HepG2 (cell line): ENCODE data around the gene TOGARAM1. TPM values are rescaled to one million over a fixed set of nuclear protein-coding genes. Genes with fewer than 3 reads are reported as not detected.

Source experiments
- ATAC-seq: fragments of 200-7000 bp; cut with Tn5 transposase; 3 replicates; pipeline ENCODE4 v1.9.1; 2020; ENCODE audit warnings: mild to moderate bottlenecking, moderate library complexity
- BruUV-seq: library from RNA; stranded (reverse); fragments of 400-500 nt; replicated peaks from 2 replicates; lab custom pipeline; 2021; lab: Mats Ljungman, UMichigan
- CTCF ChIA-PET: fragments of 300-600 bp; formaldehyde crosslinking; extraction: SDS; loops from one replicate; lab custom pipeline; 2021; ENCODE audit warnings: low total read pairs, inconsistent platforms, low intra/inter-chr PET ratio; lab: Yijun Ruan, JAX
- POLR2A ChIA-PET: fragments of 350-600 bp; sonication (Branson Sonifier 250); formaldehyde crosslinking; loops from one replicate; lab custom pipeline; 2020; ENCODE audit warnings: antibody characterized with exemption, inconsistent platforms; lab: Yijun Ruan, JAX
- DNase-seq: peaks from one replicate; pipeline ENCODE4 v3.0.0-alpha.2; 2015; ENCODE audit warnings: low spot score
- FAIRE-seq: peaks from 3 replicates; lab custom pipeline; 2011; peaks lifted over from hg19 to GRCh38; lab: Jason Lieb, UNC
- H2AFZ ChIP-seq: one replicate; pipeline ENCODE4 v1.6.1; 2011; ENCODE audit warnings: low read length, inconsistent platforms
- H3K27ac ChIP-seq: fragments of 300-600 bp; 3 replicates; pipeline ENCODE4 v1.8.0; 2011; ENCODE audit warnings: mixed run types, mild to moderate bottlenecking, mixed read lengths, low read length, inconsistent platforms; ENCODE audit not compliant: insufficient read depth; ENCODE audit errors: extremely low read length
- H3K27me3 ChIP-seq, 2 experiments: fragments of 200-600 bp in 1 of 2; 2 replicates in 1 of 2; 3 replicates in 1 of 2; pipeline versions ENCODE4 v1.6.0 to v1.8.0; 2011; ENCODE audit warnings: low read length in 2 of 2, mild to moderate bottlenecking in 2 of 2, moderate library complexity in 2 of 2, inconsistent platforms in 1 of 2; ENCODE audit not compliant: insufficient read depth in 2 of 2, control insufficient read depth in 1 of 2
- H3K36me3 ChIP-seq, 2 experiments: fragments of 200-600 bp in 1 of 2; replicated peaks in 1 of 2; 2 replicates in 1 of 2; 3 replicates in 1 of 2; pipeline versions ENCODE4 v1.5.1 to v1.8.0; 2011; ENCODE audit warnings: low read length in 2 of 2, inconsistent platforms in 1 of 2; ENCODE audit not compliant: insufficient read depth in 2 of 2, control insufficient read depth in 1 of 2
- H3K4me1 ChIP-seq: 2 replicates; pipeline ENCODE4 v1.5.1; 2012; ENCODE audit warnings: low read length, inconsistent platforms; ENCODE audit not compliant: insufficient read depth
- H3K4me2 ChIP-seq: 2 replicates; pipeline ENCODE4 v1.6.0; 2011; ENCODE audit warnings: low read depth, low read length, inconsistent platforms
- H3K4me3 ChIP-seq, 3 experiments: fragments of 200-600 bp in 1 of 3; sonication (generic), shearing (Covaris generic) in 1 of 3; replicated peaks in 1 of 3; 2 replicates each; pipeline ENCODE4 v1.5.1; 2011 to 2016; ENCODE audit warnings: low read length in 3 of 3, inconsistent platforms in 2 of 3, low read depth in 2 of 3, mild to moderate bottlenecking in 2 of 3, control low read depth in 1 of 3, mixed read lengths in 1 of 3; ENCODE audit not compliant: insufficient read depth in 1 of 3
- H3K79me2 ChIP-seq: one replicate; pipeline ENCODE4 v1.6.1; 2011; ENCODE audit warnings: low read length, inconsistent platforms; ENCODE audit not compliant: insufficient read depth
- H3K9ac ChIP-seq: 2 replicates; pipeline ENCODE4 v1.6.0; 2011; ENCODE audit warnings: mild to moderate bottlenecking, low read depth, low read length, inconsistent platforms; ENCODE audit not compliant: insufficient read depth
- H3K9me3 ChIP-seq: 2 replicates; pipeline ENCODE4 v1.5.1; 2012; ENCODE audit warnings: mild to moderate bottlenecking, low read length
- H4K20me1 ChIP-seq: 2 replicates; pipeline ENCODE4 v1.6.0; 2011; ENCODE audit warnings: inconsistent platforms, mild to moderate bottlenecking, low read length, moderate library complexity; ENCODE audit not compliant: insufficient read depth
- HOXA9 ChIP-seq: sonication (generic); formaldehyde crosslinking; IDR thresholded peaks from 2 replicates; pipeline ENCODE4 v1.8.1; 2022; ENCODE audit warnings: missing genetic modification reagents, mild to moderate bottlenecking, moderate library complexity, borderline replicate concordance
- RAD51 ChIP-seq: fragments of 450-650 bp; IDR thresholded peaks from 2 replicates; pipeline ENCODE4 v1.6.1; 2016; ENCODE audit warnings: borderline replicate concordance
- STAG1 ChIP-seq: sonication (generic); formaldehyde crosslinking; IDR thresholded peaks from 2 replicates; pipeline ENCODE4 v1.4.0; 2020; ENCODE audit warnings: missing genetic modification reagents
- ZBTB2 ChIP-seq: sonication (generic); formaldehyde crosslinking; IDR thresholded peaks from 2 replicates; pipeline ENCODE4 v1.8.0; 2022; ENCODE audit warnings: low read depth, missing genetic modification reagents
- ZXDC ChIP-seq: sonication (generic); formaldehyde crosslinking; IDR thresholded peaks from 2 replicates; pipeline ENCODE4 v1.5.0; 2020; ENCODE audit warnings: mild to moderate bottlenecking, missing genetic modification reagents
- WGBS: methylation state at CpG from one replicate; pipeline ENCODE4 v1.1.6; 2017; ENCODE audit warnings: low lambda C conversion rate; 5-methylcytosine and 5-hydroxymethylcytosine counted together
- in situ Hi-C: cut with HindIII; loops from 2 replicates; pipeline ENCODE4 v1.10.0; 2017; ENCODE audit warnings: low pct_unique_long_range_greater_than_20kb; ENCODE audit not compliant: extremely low pct_ligation_motif_present
- intact Hi-C: fragments of 100-400 bp; cut with micrococcal nuclease; formaldehyde crosslinking; loops from one replicate; pipeline ENCODE4 v1.10.0; 2022; ENCODE audit not compliant: unreplicated experiment
- polyA plus RNA-seq, 8 experiments: library from polyadenylated mRNA; depleted of rRNA in 3 of 8; stranded (reverse) in 7 of 8; unstranded in 1 of 8; fragments of >200 nt; fragmentation: Illumina TruSeq in 4 of 8; extraction: Trizol in 4 of 8; gene quantifications; 2 replicates each; pipeline versions ENCODE4 v1.2.1 to v1.2.3, GENCODE V29; 2011 to 2016; ENCODE audit warnings: low read depth in 4 of 8, missing spikeins in 1 of 8, mixed read lengths in 1 of 8; ENCODE audit not compliant: insufficient read depth in 1 of 8
- total RNA-seq, 5 experiments: library from RNA; depleted of rRNA; stranded (reverse); fragments of >200 nt; fragmentation: Illumina TruSeq; extraction: Trizol; gene quantifications; 2 replicates each; pipeline ENCODE4 v1.2.3, GENCODE V29; 2016; ENCODE audit warnings: low read depth in 1 of 5
- TF ChIP-seq, protein P1 (sequence below): sonication (generic); formaldehyde crosslinking; IDR thresholded peaks from 2 replicates; pipeline ENCODE4 v1.5.1; 2020; ENCODE audit warnings: missing genetic modification reagents, mild to moderate bottlenecking, borderline replicate concordance
- TF ChIP-seq, protein P2 (sequence below): IDR thresholded peaks from 2 replicates; pipeline ENCODE4 v1.6.1; 2016; ENCODE audit warnings: missing genetic modification reagents, missing compliant biosample characterization
- TF ChIP-seq, protein P3 (sequence below): sonication (generic); formaldehyde crosslinking; IDR thresholded peaks from 2 replicates; pipeline ENCODE4 v1.4.0; 2020; ENCODE audit warnings: low read depth, missing genetic modification reagents
- TF ChIP-seq, protein P4 (sequence below): sonication (generic); formaldehyde crosslinking; IDR thresholded peaks from 2 replicates; pipeline ENCODE4 v1.5.0; 2020; ENCODE audit warnings: missing genetic modification reagents

TOGARAM1 gene
- total and polyA plus RNA-seq, 2 of the 13 experiments (the other 11 are each of a cell fraction or from before 2014, with no cell fraction given) = 5.6 to 9.8 TPM

GRCh38 chr14:45034730-45035129 is 72.7 kb downstream of the TOGARAM1 start (continued):
- TF ChIP-seq STAG1 (CRISPR knock-in tag) (no peak), RAD51 (no peak)
- TF ChIP-seq, protein P1, sequence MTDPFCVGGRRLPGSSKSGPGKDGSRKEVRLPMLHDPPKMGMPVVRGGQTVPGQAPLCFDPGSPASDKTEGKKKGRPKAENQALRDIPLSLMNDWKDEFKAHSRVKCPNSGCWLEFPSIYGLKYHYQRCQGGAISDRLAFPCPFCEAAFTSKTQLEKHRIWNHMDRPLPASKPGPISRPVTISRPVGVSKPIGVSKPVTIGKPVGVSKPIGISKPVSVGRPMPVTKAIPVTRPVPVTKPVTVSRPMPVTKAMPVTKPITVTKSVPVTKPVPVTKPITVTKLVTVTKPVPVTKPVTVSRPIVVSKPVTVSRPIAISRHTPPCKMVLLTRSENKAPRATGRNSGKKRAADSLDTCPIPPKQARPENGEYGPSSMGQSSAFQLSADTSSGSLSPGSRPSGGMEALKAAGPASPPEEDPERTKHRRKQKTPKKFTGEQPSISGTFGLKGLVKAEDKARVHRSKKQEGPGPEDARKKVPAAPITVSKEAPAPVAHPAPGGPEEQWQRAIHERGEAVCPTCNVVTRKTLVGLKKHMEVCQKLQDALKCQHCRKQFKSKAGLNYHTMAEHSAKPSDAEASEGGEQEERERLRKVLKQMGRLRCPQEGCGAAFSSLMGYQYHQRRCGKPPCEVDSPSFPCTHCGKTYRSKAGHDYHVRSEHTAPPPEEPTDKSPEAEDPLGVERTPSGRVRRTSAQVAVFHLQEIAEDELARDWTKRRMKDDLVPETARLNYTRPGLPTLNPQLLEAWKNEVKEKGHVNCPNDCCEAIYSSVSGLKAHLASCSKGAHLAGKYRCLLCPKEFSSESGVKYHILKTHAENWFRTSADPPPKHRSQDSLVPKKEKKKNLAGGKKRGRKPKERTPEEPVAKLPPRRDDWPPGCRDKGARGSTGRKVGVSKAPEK (CRISPR knock-in tag) = no peak

- CTCF ChIA-PET = no interaction called here
- H3K36me3 ChIP-seq = peaks cover 8 to 9% of the 10 kb centered on the region in 2 experiments; a peak in 4 of 5 replicates
- H4K20me1 ChIP-seq = no peaks in the 10 kb centered on the region
- no peaks in the 10 kb centered on the region; a peak in 1 of 5 replicates for H3K27me3 ChIP-seq
- H3K27ac ChIP-seq = no peak overlapping the region
- no peak for DNase-seq
- H3K4me2 ChIP-seq = no peak overlapping the region
- no TSS peak for BruUV-seq
- WGBS = 100% methylated on average over 1 of the region's 5 CpGs
- no peak overlapping the region for H2AFZ ChIP-seq
- in situ Hi-C loops (no loop called here), intact Hi-C loops (no loop called here)
- no peak for FAIRE-seq
- no peak overlapping the region for H3K4me3 ChIP-seq
- H3K4me1 ChIP-seq = peaks cover 15% of the 10 kb centered on the region
- H3K79me2 ChIP-seq = no peaks in the 10 kb centered on the region
- POLR2A ChIA-PET = no interaction called here
- H3K9ac ChIP-seq = no peak overlapping the region
- H3K9me3 ChIP-seq = peaks cover 5% of the 10 kb centered on the region; the same call in 1 of the 2 replicates
- no peak for ATAC-seq
- no peak for TF ChIP-seq ZXDC (CRISPR knock-in tag)
- TF ChIP-seq, protein P2, sequence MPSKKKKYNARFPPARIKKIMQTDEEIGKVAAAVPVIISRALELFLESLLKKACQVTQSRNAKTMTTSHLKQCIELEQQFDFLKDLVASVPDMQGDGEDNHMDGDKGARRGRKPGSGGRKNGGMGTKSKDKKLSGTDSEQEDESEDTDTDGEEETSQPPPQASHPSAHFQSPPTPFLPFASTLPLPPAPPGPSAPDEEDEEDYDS = no peak
- TF ChIP-seq, protein P3, sequence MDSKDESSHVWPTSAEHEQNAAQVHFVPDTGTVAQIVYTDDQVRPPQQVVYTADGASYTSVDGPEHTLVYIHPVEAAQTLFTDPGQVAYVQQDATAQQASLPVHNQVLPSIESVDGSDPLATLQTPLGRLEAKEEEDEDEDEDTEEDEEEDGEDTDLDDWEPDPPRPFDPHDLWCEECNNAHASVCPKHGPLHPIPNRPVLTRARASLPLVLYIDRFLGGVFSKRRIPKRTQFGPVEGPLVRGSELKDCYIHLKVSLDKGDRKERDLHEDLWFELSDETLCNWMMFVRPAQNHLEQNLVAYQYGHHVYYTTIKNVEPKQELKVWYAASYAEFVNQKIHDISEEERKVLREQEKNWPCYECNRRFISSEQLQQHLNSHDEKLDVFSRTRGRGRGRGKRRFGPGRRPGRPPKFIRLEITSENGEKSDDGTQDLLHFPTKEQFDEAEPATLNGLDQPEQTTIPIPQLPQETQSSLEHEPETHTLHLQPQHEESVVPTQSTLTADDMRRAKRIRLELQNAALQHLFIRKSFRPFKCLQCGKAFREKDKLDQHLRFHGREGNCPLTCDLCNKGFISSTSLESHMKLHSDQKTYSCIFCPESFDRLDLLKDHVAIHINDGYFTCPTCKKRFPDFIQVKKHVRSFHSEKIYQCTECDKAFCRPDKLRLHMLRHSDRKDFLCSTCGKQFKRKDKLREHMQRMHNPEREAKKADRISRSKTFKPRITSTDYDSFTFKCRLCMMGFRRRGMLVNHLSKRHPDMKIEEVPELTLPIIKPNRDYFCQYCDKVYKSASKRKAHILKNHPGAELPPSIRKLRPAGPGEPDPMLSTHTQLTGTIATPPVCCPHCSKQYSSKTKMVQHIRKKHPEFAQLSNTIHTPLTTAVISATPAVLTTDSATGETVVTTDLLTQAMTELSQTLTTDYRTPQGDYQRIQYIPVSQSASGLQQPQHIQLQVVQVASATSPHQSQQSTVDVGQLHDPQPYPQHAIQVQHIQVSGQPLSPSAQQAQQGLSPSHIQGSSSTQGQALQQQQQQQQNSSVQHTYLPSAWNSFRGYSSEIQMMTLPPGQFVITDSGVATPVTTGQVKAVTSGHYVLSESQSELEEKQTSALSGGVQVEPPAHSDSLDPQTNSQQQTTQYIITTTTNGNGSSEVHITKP = no peak
- TF ChIP-seq, protein P4, sequence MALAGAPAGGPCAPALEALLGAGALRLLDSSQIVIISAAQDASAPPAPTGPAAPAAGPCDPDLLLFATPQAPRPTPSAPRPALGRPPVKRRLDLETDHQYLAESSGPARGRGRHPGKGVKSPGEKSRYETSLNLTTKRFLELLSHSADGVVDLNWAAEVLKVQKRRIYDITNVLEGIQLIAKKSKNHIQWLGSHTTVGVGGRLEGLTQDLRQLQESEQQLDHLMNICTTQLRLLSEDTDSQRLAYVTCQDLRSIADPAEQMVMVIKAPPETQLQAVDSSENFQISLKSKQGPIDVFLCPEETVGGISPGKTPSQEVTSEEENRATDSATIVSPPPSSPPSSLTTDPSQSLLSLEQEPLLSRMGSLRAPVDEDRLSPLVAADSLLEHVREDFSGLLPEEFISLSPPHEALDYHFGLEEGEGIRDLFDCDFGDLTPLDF (CRISPR knock-in tag) = no peak
- TF ChIP-seq HOXA9 (CRISPR knock-in tag) = no peak
- no peak for TF ChIP-seq ZBTB2 (CRISPR knock-in tag)
Measured at GRCh38 chr14:45038256-45038655, 76.3 kb downstream of the TOGARAM1 start.
